Esophagus (tissue), 2 donors: ENCODE results near the gene PRR12. TPM values are rescaled to one million over a fixed set of nuclear protein-coding genes. Genes with fewer than 3 reads are reported as not detected.

Source experiments
- H3K27ac ChIP-seq, 2 donors: one replicate each; pipeline ENCODE4 v1.5.1; 2013; ENCODE audit warnings: low read depth in 2 of 2, mild to moderate bottlenecking in 2 of 2, inconsistent platforms in 1 of 2, low read length in 1 of 2, moderate library complexity in 1 of 2
- H3K27me3 ChIP-seq, 2 donors: one replicate each; pipeline ENCODE4 v1.6.1; 2013; ENCODE audit warnings: low read length in 2 of 2, control low read depth in 1 of 2, mild to moderate bottlenecking in 1 of 2; ENCODE audit not compliant: insufficient read depth in 2 of 2, control insufficient read depth in 1 of 2
- H3K36me3 ChIP-seq, 2 donors: one replicate each; pipeline ENCODE4 v1.6.1; 2013; ENCODE audit warnings: low read length in 1 of 2; ENCODE audit not compliant: control insufficient read depth in 2 of 2, insufficient read depth in 2 of 2
- H3K4me1 ChIP-seq, 2 donors: one replicate each; pipeline ENCODE4 v1.6.1; 2013; ENCODE audit warnings: low read length in 1 of 2; ENCODE audit not compliant: control insufficient read depth in 2 of 2, insufficient read depth in 2 of 2
- H3K4me3 ChIP-seq, 2 donors: one replicate each; pipeline ENCODE4 v1.5.1; 2013; ENCODE audit warnings: low read length in 2 of 2, mild to moderate bottlenecking in 2 of 2, low read depth in 1 of 2, moderate library complexity in 1 of 2
- H3K9me3 ChIP-seq, 2 donors: one replicate each; pipeline ENCODE4 v1.6.1; 2013; ENCODE audit warnings: mild to moderate bottlenecking in 2 of 2, low read depth in 1 of 2, low read length in 1 of 2, moderate library complexity in 1 of 2; ENCODE audit not compliant: control insufficient read depth in 2 of 2, insufficient read depth in 1 of 2
- WGBS, 2 donors: extraction: QIAGEN DNeasy Blood & Tissue Kit; methylation state at CpG; one replicate each; pipeline ENCODE4 v1.1.7; 2013; 5-methylcytosine and 5-hydroxymethylcytosine counted together
- polyA plus RNA-seq, 2 donors: library from polyadenylated mRNA; stranded (reverse); fragments of 200-250 nt; gene quantifications; one replicate each; pipeline ENCODE4 v1.2.3, GENCODE V29; 2013
- donor health status: healthy with polysubstance abuse.
- donor health status: Bipolar disorder and iron deficiency.

Gene PRR12
- polyA plus RNA-seq, 2 donors = 4.8 to 11.2 TPM

- WGBS, 2 donors = 95 to 96% methylated on average over 65 to 72 of the region's 72 CpGs
- H3K4me3 ChIP-seq = no peak overlapping the region
Observed at GRCh38 chr19:49651029-49651819, 60.2 kb downstream of the PRR12 start.

GRCh38 chr19:49651820-49652550 lies 61.0 kb downstream of the PRR12 start:
- Histone ChIP-seq H3K4me1 (no peaks in the 10 kb centered on the region), H3K27me3 (no peaks in the 10 kb centered on the region), H3K9me3 (no peaks in the 10 kb centered on the region), H3K27ac (no peak overlapping the region), H3K4me3 (no peak overlapping the region), H3K36me3 (peaks cover 38 to 68% of the 10 kb centered on the region in 2 donors)
- 97% methylated on average over 99 to 110 of the region's 110 CpGs for WGBS, 2 donors

More at GRCh38 chr19:49651029-49651819, 60.2 kb downstream of the PRR12 start:
- no peaks in the 10 kb centered on the region for H3K27me3 ChIP-seq
- peaks cover 36 to 70% of the 10 kb centered on the region in 2 donors for H3K36me3 ChIP-seq
- no peaks in the 10 kb centered on the region for H3K9me3 ChIP-seq
- H3K4me1 ChIP-seq = no peaks in the 10 kb centered on the region
- H3K27ac ChIP-seq = no peak overlapping the region

GRCh38 chr19:49652551-49653465 lies 61.8 kb downstream of the PRR12 start:
- H3K4me3 ChIP-seq = no peak overlapping the region
- H3K36me3 ChIP-seq = peaks cover 34 to 70% of the 10 kb centered on the region in 2 donors
- H3K4me1 ChIP-seq = no peaks in the 10 kb centered on the region
- no peak overlapping the region for H3K27ac ChIP-seq
- WGBS, 2 donors = 93 to 94% methylated on average over 50 to 58 of the region's 58 CpGs
- H3K9me3 ChIP-seq = no peaks in the 10 kb centered on the region
- no peaks in the 10 kb centered on the region for H3K27me3 ChIP-seq

- 91 to 93% methylated on average over 13 of the region's 13 CpGs for WGBS, 2 donors
- Histone ChIP-seq H3K4me3 (no peak overlapping the region), H3K4me1 (no peaks in the 10 kb centered on the region), H3K27ac (no peak overlapping the region), H3K36me3 (peaks cover 39 to 75% of the 10 kb centered on the region in 2 donors), H3K27me3 (no peaks in the 10 kb centered on the region), H3K9me3 (no peaks in the 10 kb centered on the region)
Observed at GRCh38 chr19:49653466-49653806, 62.5 kb downstream of the PRR12 start.

GRCh38 chr19:49654581-49654980 lies 63.6 kb downstream of the PRR12 start:
- H3K36me3 ChIP-seq = peaks cover 40 to 83% of the 10 kb centered on the region in 2 donors
- H3K4me1 ChIP-seq = no peaks in the 10 kb centered on the region
- H3K27me3 ChIP-seq = no peaks in the 10 kb centered on the region
- H3K4me3 ChIP-seq = no peak overlapping the region
- H3K27ac ChIP-seq = no peak overlapping the region
- no peaks in the 10 kb centered on the region for H3K9me3 ChIP-seq
- WGBS, 2 donors = 85 to 86% methylated on average over 10 of the region's 10 CpGs

- WGBS, 2 donors = 89% methylated on average over 23 of the region's 23 CpGs
- H3K27me3 ChIP-seq = no peaks in the 10 kb centered on the region
- H3K27ac ChIP-seq = no peak overlapping the region
- peaks cover 40 to 83% of the 10 kb centered on the region in 2 donors for H3K36me3 ChIP-seq
- H3K4me3 ChIP-seq = no peak overlapping the region
- peaks cover 0 to 2% of the 10 kb centered on the region in 2 donors for H3K4me1 ChIP-seq
- no peaks in the 10 kb centered on the region for H3K9me3 ChIP-seq
Observed at GRCh38 chr19:49655570-49656455, 64.8 kb downstream of the PRR12 start.

GRCh38 chr19:49656456-49657109 lies 65.6 kb downstream of the PRR12 start:
- H3K27me3 ChIP-seq = no peaks in the 10 kb centered on the region
- H3K9me3 ChIP-seq = no peaks in the 10 kb centered on the region
- H3K4me3 ChIP-seq = no peak overlapping the region
- peaks cover 0 to 2% of the 10 kb centered on the region in 2 donors for H3K4me1 ChIP-seq
- H3K27ac ChIP-seq = no peak overlapping the region
- H3K36me3 ChIP-seq = peaks cover 41 to 81% of the 10 kb centered on the region in 2 donors
- WGBS, 2 donors = 89 to 90% methylated on average over 17 of the region's 17 CpGs

- Histone ChIP-seq H3K27me3 (no peaks in the 10 kb centered on the region), H3K36me3 (peaks cover 40 to 80% of the 10 kb centered on the region in 2 donors), H3K4me1 (peaks cover 0 to 4% of the 10 kb centered on the region in 2 donors), H3K9me3 (no peaks in the 10 kb centered on the region), H3K4me3 (no peak overlapping the region), H3K27ac (no peak overlapping the region)
- 90 to 91% methylated on average over 22 of the region's 22 CpGs for WGBS, 2 donors
Observed at GRCh38 chr19:49657493-49658138, 66.6 kb downstream of the PRR12 start.
